Breast epithelium (tissue), 3 donors: ENCODE results near the gene DHRS4.
"Not testable (repeated sequence)": the region's sequence is repeated elsewhere in the genome, so short reads cannot be mapped to it uniquely, and the experiment has no call there.

Source experiments
- POLR2A ChIP-seq: fragments of 450-650 bp; IDR thresholded peaks from one replicate; pipeline ENCODE4 v1.6.1; 2016; ENCODE audit warnings: antibody characterized with exemption, mild to moderate bottlenecking, moderate library complexity
- TF ChIP-seq, protein P1 (sequence below), 3 donors: fragments of 450-650 bp; IDR thresholded peaks; one replicate each; pipeline ENCODE4 v1.5.1; 2016 to 2017; ENCODE audit warnings: antibody characterized with exemption in 3 of 3, mild to moderate bottlenecking in 3 of 3, moderate library complexity in 3 of 3

DNA sequence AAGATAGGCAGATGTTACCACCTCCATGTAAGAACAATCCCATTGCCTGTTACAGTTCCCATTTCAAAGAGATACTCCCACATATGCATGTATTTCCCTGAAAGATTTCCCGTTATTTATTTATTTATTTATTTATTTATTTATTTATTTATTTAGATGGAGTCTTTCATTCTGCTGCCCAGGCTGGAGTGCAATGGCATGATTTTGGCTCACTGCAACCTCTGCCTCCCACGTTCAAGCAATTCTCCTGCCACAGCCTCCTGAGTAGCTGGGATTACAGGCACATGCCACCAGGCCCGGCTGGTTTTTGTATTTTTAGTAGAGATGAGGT lies 2.5 kb upstream of the DHRS4 start:
- TF ChIP-seq, protein P1, sequence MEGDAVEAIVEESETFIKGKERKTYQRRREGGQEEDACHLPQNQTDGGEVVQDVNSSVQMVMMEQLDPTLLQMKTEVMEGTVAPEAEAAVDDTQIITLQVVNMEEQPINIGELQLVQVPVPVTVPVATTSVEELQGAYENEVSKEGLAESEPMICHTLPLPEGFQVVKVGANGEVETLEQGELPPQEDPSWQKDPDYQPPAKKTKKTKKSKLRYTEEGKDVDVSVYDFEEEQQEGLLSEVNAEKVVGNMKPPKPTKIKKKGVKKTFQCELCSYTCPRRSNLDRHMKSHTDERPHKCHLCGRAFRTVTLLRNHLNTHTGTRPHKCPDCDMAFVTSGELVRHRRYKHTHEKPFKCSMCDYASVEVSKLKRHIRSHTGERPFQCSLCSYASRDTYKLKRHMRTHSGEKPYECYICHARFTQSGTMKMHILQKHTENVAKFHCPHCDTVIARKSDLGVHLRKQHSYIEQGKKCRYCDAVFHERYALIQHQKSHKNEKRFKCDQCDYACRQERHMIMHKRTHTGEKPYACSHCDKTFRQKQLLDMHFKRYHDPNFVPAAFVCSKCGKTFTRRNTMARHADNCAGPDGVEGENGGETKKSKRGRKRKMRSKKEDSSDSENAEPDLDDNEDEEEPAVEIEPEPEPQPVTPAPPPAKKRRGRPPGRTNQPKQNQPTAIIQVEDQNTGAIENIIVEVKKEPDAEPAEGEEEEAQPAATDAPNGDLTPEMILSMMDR (IDR thresholded peaks at IDR 0.05) = not testable (repeated sequence)
- not testable (repeated sequence) for TF ChIP-seq POLR2A
